Stimulated activated CD4-positive, alpha-beta T cell treated with anti-CD3 and anti-CD28 coated beads, Interleukin-12 subunit alpha, Interleukin-12 subunit beta, amount 100 ng/mL, for 48 hours (primary cell): ENCODE measurements around the gene PCDHGA1.

ENCODE experiments used
- DNase-seq, 3 donors: peaks; one replicate each; pipeline ENCODE4 v3.0.0-alpha.2; 2020; ENCODE audit warnings: low read depth in 2 of 3, low spot score in 1 of 3

Gene PCDHGA1

DNA sequence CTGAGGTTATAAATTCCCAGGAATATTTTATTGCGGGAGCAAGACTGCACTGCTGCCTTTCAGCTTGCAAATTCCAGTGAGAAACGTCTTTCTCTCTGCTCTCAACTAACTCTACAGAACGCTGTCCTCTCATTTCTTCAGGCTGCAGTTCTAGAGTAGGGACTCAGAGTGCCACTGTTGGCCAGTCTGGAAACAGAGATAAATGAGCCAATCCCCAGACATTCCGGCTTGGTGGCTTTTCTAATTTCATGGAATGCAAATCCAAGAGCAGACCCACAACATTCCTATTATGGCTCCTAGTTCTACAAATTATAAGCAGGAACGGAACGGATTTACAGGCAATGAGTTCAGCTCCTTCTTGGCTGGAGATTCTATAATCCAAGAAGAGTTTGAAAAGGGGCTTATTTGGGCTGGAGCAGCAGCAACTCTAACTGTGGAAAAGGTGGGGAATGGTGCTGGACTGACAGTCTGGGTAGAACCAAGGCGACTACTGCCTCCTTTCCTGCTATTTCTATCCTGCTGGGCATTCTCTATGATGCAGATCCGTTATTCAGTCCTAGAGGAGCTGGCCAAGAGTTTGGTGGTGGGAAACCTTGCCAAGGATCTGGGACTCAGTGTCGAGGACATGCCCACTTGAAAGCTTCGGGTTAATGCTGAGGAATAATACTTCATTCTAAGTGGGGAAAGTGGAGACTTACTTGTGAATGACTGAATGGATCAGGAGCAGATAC, 109.3 kb downstream of the PCDHGA1 start:
- DNase-seq, result no peak

DNA sequence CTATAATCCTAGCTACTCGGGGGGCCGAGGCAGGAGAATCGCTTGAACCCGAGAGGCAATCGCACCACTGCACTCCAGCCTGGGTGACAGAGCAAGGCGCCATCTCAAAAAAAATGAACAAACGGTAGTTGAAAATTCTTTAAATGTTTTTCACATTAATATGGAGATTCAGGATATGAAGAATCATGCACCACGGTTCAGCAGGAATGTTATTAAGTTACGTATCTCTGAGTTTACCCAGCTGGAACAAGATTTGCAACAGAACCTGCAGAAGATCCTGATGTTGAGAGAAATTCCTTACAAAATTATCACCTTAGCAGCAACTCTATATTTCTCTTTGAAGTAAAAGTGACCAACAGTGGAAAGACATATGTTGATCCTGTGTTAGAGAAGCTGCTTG, 110.0 kb downstream of the PCDHGA1 start:
- DNase-seq, result no peak

- DNase-seq, result no peak
Observed at GRCh38 chr5:141441571-141442170, 111.4 kb downstream of the PCDHGA1 start.

DNA sequence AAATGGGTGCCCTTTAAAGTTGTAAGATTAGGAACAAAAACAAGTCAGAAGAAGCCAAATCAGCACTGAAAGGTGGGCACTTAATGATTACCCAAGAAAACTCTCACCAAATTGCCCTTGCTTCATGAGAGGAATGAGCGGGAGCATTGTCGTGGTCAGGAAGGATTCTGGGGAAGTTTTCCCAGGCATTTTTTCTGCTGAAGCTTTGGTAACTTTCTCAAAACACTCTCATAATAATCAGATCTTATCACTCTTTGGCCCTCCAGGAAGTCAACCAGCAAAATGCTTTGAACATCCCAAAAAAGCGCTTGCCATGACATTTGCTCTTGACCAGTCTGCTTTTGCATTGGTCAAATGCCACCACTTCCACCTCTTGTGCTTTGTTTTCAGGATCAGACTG, 135.0 kb downstream of the PCDHGA1 start:
- DNase-seq, result no peak

DNA sequence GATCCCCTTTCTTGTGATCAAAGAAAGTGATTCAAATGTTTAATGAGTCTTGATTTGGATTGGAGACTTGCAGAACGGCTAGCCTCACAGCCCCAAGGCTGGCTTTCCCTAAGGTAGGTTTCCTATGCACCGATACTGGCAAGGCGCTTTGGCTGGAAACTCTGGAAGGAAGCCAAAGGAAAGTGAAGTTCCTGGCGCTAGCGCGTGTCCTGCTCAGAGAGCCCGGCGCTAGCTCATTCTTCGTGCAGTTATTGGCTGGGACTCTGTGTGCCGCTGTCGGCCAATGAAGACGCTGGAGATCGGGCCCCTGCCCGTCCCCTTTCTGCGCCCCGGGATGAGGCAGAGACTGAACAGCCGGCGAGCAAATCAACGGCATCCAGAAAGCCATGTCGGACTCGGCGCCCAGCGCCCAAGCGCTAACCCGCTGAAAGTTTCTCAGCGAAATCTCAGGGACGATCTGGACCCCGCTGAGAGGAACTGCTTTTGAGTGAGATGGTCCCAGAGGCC, 145.4 kb downstream of the PCDHGA1 start, which contains the start of gene PCDHGC3:
Gene PCDHGC3 (plus strand): TSS at position 342 of the 507 bp plus-strand sequence. CDS start 151 bp downstream, at position 493.
- DNase-seq, result peak; percentile 35 to 45 (median 36)

DNA sequence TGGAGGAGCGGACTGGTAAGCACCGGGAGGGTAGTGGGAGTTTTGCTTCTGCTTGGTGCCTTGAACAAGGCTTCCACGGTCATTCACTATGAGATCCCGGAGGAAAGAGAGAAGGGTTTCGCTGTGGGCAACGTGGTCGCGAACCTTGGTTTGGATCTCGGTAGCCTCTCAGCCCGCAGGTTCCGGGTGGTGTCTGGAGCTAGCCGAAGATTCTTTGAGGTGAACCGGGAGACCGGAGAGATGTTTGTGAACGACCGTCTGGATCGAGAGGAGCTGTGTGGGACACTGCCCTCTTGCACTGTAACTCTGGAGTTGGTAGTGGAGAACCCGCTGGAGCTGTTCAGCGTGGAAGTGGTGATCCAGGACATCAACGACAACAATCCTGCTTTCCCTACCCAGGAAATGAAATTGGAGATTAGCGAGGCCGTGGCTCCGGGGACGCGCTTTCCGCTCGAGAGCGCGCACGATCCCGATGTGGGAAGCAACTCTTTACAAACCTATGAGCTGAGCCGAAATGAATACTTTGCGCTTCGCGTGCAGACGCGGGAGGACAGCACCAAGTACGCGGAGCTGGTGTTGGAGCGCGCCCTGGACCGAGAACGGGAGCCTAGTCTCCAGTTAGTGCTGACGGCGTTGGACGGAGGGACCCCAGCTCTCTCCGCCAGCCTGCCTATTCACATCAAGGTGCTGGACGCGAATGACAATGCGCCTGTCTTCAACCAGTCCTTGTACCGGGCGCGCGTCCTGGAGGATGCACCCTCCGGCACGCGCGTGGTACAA, 146.0 kb downstream of the PCDHGA1 start:
- DNase-seq, result no peak

DNA sequence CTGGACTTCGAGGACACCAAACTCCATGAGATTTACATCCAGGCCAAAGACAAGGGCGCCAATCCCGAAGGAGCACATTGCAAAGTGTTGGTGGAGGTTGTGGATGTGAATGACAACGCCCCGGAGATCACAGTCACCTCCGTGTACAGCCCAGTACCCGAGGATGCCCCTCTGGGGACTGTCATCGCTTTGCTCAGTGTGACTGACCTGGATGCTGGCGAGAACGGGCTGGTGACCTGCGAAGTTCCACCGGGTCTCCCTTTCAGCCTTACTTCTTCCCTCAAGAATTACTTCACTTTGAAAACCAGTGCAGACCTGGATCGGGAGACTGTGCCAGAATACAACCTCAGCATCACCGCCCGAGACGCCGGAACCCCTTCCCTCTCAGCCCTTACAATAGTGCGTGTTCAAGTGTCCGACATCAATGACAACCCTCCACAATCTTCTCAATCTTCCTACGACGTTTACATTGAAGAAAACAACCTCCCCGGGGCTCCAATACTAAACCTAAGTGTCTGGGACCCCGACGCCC, 146.8 kb downstream of the PCDHGA1 start:
- no peak for DNase-seq

- DNase-seq, result no peak
Observed at GRCh38 chr5:141477815-141478214, 147.5 kb downstream of the PCDHGA1 start.

GRCh38 chr5:141478321-141478945, 148.1 kb downstream of the PCDHGA1 start:
- DNase-seq, result no peak

- no peak for DNase-seq
Observed at GRCh38 chr5:141479776-141480175, 149.5 kb downstream of the PCDHGA1 start.

DNA sequence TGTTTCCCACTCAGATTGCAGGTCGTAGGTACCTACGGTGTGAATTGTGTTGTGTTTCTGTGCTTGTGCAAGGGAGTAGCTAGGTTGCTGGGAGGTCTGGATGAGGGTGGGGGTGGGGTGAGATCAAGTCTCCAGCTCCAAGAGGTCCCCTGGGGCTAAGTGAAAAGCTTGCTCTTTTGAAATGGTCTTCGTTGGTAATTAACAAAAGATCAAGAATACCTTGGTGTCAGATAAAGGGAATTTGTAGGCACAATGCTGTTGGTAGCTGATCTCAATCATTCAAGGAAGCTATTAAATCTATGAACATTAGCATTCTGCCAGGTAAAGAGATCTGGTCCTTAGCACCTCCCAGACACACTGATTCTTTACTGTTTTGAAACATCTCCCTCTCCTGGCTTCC, 153.6 kb downstream of the PCDHGA1 start:
- no peak for DNase-seq

GRCh38 chr5:141484310-141484640, 154.0 kb downstream of the PCDHGA1 start:
- no peak for DNase-seq

DNA sequence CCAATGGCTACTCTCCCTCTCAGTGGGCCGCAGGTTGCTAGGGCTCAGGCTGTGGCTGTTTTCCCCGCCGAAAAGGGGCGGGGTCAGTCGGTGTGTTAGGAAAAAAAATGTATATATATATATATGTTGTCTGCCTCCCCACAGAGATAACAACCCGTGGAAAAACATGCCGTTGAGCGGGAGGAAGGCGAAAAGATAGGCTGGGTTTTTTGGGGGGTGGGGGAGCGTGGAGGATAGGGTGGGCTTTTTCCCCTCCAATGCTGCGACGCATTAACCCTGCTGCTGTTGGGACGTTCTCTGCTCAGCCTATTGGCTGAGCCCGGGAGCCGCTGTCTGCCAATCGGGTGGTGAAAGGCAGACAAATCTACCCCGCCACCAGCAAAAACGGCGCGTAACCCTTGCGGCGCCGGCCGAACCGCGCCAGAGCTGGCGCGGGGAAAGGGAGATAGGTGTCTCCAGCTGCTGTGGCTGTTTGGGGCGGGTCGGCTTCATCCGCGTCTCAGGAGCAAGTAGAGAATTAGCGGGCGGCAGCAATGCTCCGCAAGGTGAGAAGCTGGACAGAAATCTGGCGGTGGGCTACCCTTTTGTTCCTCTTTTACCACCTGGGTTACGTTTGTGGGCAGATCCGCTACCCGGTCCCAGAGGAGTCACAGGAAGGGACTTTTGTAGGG, 154.5 kb downstream of the PCDHGA1 start, which contains the start of gene PCDHGC4:
Gene PCDHGC4 (plus strand): TSS at position 390 of the 671 bp plus-strand sequence. CDS start 144 bp downstream, at position 534.
- no peak for DNase-seq

GRCh38 chr5:141485321-141486055, 155.2 kb downstream of the PCDHGA1 start:
- DNase-seq, result no peak

GRCh38 chr5:141486091-141486490, 155.8 kb downstream of the PCDHGA1 start:
- DNase-seq, result no peak

DNA sequence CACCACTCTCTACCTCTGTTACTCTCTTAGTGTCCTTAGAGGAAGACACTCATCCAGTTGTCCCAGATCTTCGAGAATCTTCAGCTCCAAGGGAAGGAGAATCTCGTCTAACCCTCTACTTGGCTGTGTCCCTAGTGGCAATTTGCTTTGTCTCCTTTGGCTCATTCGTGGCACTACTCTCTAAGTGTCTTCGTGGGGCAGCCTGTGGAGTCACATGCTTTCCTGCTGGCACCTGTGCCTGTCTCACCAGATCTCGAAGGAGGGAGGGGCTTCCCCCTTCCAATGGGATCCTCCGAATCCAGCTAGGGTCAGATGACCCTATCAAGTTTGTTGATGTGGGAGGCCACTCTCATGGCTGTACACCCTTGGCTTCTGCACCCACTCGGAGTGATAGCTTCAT, 156.8 kb downstream of the PCDHGA1 start:
- no peak for DNase-seq

DNA sequence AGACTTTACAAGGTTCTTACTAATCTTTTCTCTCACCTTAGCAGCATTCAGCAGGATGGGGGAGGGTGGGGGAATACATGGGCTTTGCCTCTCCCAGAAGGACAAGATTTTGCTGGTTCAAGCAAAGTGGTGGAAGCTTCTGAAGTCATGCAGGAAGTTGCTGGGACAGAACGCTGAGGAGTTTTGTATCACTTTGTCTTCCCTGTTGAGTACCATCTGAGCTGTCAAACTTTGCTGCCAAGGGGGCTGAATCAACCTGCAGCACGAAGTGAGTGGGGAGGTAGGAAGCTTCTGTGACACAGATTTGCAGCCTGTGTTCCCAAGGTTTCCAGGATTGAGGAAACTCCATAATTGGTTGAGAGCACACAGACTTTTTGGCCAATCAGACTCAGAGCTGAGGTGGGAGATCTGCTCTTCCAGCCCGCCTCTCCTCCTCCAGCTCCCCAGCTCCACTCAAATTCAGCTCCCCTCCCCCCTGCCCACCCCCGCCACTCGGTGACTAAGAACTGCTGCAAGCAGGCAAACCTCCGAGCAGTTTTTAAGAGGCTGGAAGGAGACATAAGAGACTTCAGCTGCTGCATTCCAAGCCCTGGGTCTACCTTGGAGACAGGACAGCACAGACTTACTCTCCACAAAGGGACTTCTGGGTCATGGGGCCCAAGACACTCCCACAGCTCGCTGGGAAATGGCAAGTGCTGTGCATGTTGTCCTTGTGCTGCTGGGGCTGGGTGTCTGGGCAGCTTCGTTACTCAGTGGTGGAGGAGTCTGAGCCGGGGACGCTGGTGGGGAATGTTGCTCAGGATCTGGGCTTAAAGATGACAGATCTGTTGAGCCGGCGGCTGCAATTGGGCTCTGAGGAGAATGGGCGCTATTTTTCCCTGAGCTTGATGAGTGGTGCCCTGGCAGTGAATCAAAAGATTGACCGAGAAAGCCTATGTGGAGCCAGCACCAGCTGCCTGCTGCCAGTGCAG, 158.6 kb downstream of the PCDHGA1 start, which contains the start of gene PCDHGC5:
Gene PCDHGC5 (plus strand): TSS at position 491 of the 971 bp plus-strand sequence. CDS start 160 bp downstream, at position 651.
- no peak for DNase-seq

GRCh38 chr5:141489841-141490240, 159.5 kb downstream of the PCDHGA1 start:
- DNase-seq, result no peak
